SK-N-MC (cell line): ENCODE measurements around the gene COMMD9.

Experiments used
- DNase-seq: peaks from one replicate; pipeline ENCODE4 v3.0.0-alpha.2; 2011; ENCODE audit warnings: low read depth, low spot score
- H3K27ac ChIP-seq: fragments of 200-600 bp; sonication (generic); 2 replicates; pipeline ENCODE4 v1.5.1; 2016; ENCODE audit warnings: mixed run types
- H3K36me3 ChIP-seq: fragments of 200-600 bp; sonication (generic); 2 replicates; pipeline ENCODE4 v1.6.1; 2017; ENCODE audit warnings: antibody characterized with exemption, low read length, mixed read lengths; ENCODE audit not compliant: insufficient read depth
- H3K4me3 ChIP-seq: fragments of 200-600 bp; sonication (generic); 2 replicates; pipeline ENCODE4 v1.5.1; 2016
- H3K9ac ChIP-seq: fragments of 200-600 bp; sonication (generic); 2 replicates; pipeline ENCODE4 v1.8.0; 2017; ENCODE audit warnings: mixed run types, mixed read lengths; ENCODE audit not compliant: insufficient read length
- H3K9me3 ChIP-seq: fragments of 200-600 bp; sonication (generic); 2 replicates; pipeline ENCODE4 v1.6.1; 2017; ENCODE audit warnings: low read depth, mild to moderate bottlenecking, antibody characterized with exemption, low read length, moderate library complexity, mixed read lengths
- EZH2 ChIP-seq: fragments of 200-600 bp; sonication (generic); IDR thresholded peaks from one replicate; pipeline ENCODE4 v1.6.1; 2017; ENCODE audit warnings: antibody characterized with exemption
- FOXP2 ChIP-seq: optimal IDR thresholded peaks from 2 replicates; pipeline ENCODE3; 2011; ENCODE audit warnings: mild to moderate bottlenecking, moderate library complexity; ENCODE audit not compliant: insufficient read depth; ENCODE audit errors: extremely low read length, control extremely low read depth
- POLR2AphosphoS5 ChIP-seq: IDR thresholded peaks from 2 replicates; pipeline ENCODE4 v1.6.1; 2012; ENCODE audit warnings: mild to moderate bottlenecking, low read depth, low read length, borderline replicate concordance

Gene COMMD9

DNA sequence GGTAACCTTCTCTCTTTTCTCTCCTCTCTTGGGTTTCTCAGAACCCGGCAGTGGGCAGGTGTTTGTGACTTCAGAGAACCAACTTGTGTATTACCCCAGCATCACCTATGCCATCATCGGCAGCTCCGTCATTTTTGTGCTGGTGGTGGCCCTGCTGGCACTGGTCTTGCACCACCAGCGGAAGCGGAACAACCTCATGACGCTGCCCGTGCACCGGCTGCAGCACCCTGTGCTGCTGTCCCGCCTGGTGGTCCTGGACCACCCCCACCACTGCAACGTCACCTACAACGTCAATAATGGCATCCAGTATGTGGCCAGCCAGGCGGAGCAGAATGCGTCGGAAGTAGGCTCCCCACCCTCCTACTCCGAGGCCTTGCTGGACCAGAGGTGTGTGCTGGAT lies 62.2 kb downstream of the COMMD9 start:
- no peak for TF ChIP-seq FOXP2
- Histone ChIP-seq H3K9me3 (no peaks in the 10 kb centered on the region), H3K27ac (no peak overlapping the region), H3K4me3 (no peak overlapping the region), H3K9ac (no peak overlapping the region), H3K36me3 (no peaks in the 10 kb centered on the region)
- DNase-seq = no peak

DNA sequence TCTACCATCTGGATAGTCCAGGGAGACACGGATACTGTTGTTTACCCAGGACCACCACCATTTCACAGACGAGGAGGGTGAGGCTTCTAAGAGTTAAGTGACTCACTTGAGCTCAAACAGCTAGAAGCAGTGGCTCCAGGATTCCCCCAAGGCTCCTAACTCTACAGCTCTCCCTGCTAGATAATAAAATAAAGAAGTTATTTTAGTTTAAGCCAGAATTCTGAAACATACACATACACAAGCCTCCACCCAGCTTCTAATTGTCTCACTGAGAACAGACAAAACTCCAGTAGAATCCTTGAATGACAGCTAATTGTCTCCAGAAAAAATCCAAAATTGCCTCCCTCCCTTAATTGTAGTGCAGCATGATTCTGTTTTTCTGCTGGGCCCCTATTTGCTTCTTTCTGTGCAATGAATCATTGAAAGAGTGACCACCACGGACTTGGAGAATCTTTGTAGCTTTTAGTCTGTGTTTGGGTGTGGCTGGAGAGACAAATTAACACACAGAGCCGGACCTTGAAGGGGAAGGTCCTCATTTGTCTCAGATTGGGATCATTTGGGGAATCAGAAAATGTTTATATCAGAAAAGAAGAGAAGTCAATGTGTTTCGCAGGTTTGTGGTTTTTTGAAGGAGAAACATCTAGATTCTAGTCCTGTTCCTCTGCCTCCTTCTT lies 64.9 kb downstream of the COMMD9 start:
- no peak overlapping the region for H3K9ac ChIP-seq
- no peaks in the 10 kb centered on the region for H3K36me3 ChIP-seq
- H3K9me3 ChIP-seq = no peaks in the 10 kb centered on the region; the same call in 1 of the 2 replicates
- no peak for DNase-seq
- TF ChIP-seq POLR2AphosphoS5 (no peak), FOXP2 (no peak), EZH2 (no peak)
- H3K4me3 ChIP-seq = no peak overlapping the region
- no peak overlapping the region for H3K27ac ChIP-seq

DNA sequence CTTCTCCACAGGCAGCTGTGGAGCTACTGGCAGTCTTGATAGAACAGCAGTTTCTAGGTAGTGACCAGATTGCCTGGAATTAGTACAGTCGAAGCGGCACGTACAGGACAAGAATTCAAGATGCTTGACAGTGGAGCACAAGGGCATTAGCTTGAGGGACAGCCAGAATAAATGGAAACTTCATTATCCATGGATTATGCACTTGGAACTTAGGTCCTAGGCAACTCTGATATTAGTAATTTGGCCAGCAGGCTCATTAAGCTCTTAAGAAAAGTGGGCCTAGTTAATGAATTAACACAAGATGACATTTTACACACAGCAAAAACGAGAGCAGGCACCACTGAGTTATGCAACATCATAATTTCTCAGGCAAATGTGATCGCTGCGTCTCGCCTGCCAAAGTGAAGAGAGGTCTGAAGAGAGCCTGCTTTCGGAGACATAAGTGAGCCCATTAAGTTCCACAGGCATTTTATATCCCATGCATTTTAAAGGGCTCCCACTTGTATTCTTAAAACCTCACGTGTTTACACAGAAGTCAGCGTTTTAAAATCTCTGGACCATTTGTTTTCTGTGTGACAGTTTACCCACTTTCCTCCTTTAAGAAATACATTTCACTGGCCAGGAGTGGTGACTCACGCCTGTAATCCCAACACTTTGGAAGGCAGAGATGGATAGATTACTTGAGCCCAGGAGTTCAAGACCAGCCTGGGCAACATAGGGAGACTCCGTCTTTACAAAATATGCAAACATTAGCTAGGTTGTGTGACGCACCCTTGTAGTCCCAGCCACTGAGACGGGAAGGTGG lies 66.2 kb downstream of the COMMD9 start:
- Histone ChIP-seq H3K27ac (no peak overlapping the region), H3K9me3 (no peaks in the 10 kb centered on the region; the same call in 1 of the 2 replicates), H3K4me3 (no peak overlapping the region), H3K9ac (no peak overlapping the region), H3K36me3 (no peaks in the 10 kb centered on the region)
- no peak for TF ChIP-seq FOXP2
- no peak for TF ChIP-seq POLR2AphosphoS5
- no peak for TF ChIP-seq EZH2
- no peak for DNase-seq
